Psoas muscle (tissue), 8 donors: ENCODE results near the gene BIRC7. TPM values are rescaled to one million over a fixed set of nuclear protein-coding genes. Genes with fewer than 3 reads are reported as not detected.

ENCODE experiments used
- ATAC-seq, 4 donors: fragments of 200-7000 bp; cut with Tn5 transposase; one replicate each; pipeline ENCODE4 v1.9.1; 2020; ENCODE audit warnings: moderate library complexity in 3 of 4, mild to moderate bottlenecking in 2 of 4
- DNase-seq, 2 donors: peaks; one replicate each; pipeline ENCODE4 v3.0.0-alpha.2; 2020
- H3K27ac ChIP-seq: fragments of 200-600 bp; one replicate; pipeline ENCODE4 v1.8.0; 2022
- H3K27me3 ChIP-seq, 3 donors: fragments of 200-600 bp in 1 of 3; one replicate each; pipeline versions ENCODE4 v1.6.1 to v1.8.0; 2013 to 2022; ENCODE audit warnings: low read length in 2 of 3, mild to moderate bottlenecking in 2 of 3, moderate library complexity in 1 of 3; ENCODE audit not compliant: insufficient read depth in 3 of 3
- H3K36me3 ChIP-seq, 2 donors: fragments of 200-600 bp in 1 of 2; one replicate each; pipeline versions ENCODE4 v1.6.1 to v1.8.0; 2013 to 2022; ENCODE audit warnings: low read depth in 1 of 2, mild to moderate bottlenecking in 1 of 2, moderate library complexity in 1 of 2; ENCODE audit not compliant: insufficient read depth in 1 of 2
- H3K4me1 ChIP-seq: fragments of 200-600 bp; one replicate; pipeline ENCODE4 v1.8.0; 2022
- H3K4me3 ChIP-seq: fragments of 200-600 bp; one replicate; pipeline ENCODE4 v1.8.0; 2022; ENCODE audit warnings: mild to moderate bottlenecking
- H3K9me3 ChIP-seq: fragments of 200-600 bp; one replicate; pipeline ENCODE4 v1.8.0; 2022
- CTCF ChIP-seq: fragments of 200-600 bp; IDR thresholded peaks from one replicate; pipeline ENCODE4 v1.8.0; 2022; ENCODE audit warnings: antibody characterized with exemption
- WGBS, 3 donors: extraction: QIAGEN DNeasy Blood & Tissue Kit; methylation state at CpG; one replicate each; pipeline versions ENCODE4 v1.1.6 to v1.1.7; 2013; 5-methylcytosine and 5-hydroxymethylcytosine counted together
- intact Hi-C, 2 donors: fragments of 100-400 bp; cut with DNase I; formaldehyde crosslinking; loops; one replicate each; pipeline versions ENCODE4 v1.11.0 to v1.14.2; 2022
- polyA plus RNA-seq, 3 donors: library from polyadenylated mRNA; stranded (reverse); fragments of 200-250 nt; gene quantifications; one replicate each; pipeline ENCODE4 v1.2.3, GENCODE V29; 2013
- total RNA-seq, 4 donors: library from RNA; stranded (reverse); fragmentation: NEBNext Ultra II Directional in 2 of 4; extraction: Animal tissue kit (Norgen Biotek cat#: 25700) in 2 of 4; gene quantifications; one replicate each; pipeline versions ENCODE4 v1.2.1 to v1.2.4, GENCODE V29; 2021 to 2023
- donor health status: healthy with polysubstance abuse.
- donor health status: DM: no; HTN: no; CAD: no; lungs with moderate emphysema.
- donor health status: Bipolar disorder and iron deficiency.
- donor health status: healthy.
- donor health status: DM: yes; HTN: yes; CAD: no.
- donor health status: DM: no; HTN: no; CAD: no.
- donor health status: DM: no; HTN: no; CAD: no.
- donor health status: DM: yes; HTN: yes; CAD: no.

The BIRC7 gene
- total and polyA plus RNA-seq, 7 donors, result 0.04 TPM; not detected in 6

DNA sequence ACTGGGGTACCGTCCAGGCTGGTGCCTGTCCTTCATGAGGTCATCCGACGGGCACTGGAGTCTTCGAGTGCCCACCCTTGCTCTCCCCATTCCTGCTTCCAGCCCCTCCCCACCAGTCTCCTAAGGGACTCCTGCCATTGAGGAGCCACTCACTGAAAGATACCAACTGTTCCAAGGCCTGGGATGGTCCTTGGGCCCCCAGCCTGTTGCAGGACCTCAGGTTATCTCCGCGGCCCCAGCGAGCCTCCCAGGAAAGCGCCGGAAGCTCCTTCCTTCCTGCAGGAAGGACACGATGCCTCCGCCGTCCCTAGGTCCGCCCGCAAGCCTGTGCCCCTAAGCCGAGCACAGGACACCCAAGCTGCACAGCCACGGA is 17.3 kb downstream of the BIRC7 start:
- H3K27me3 ChIP-seq, result peaks cover 0 to 78% (median 33%) of the 10 kb centered on the region in 3 donors
- intact Hi-C loops, result no loop called here
- DNase-seq (no peak), ATAC-seq (no peak)
- H3K4me3 ChIP-seq, result peak overlapping the region; percentile 44
- TF ChIP-seq CTCF, result no peak
- H3K9me3 ChIP-seq, result no peaks in the 10 kb centered on the region
- H3K27ac ChIP-seq, result no peak overlapping the region
- H3K36me3 ChIP-seq, result no peaks in the 10 kb centered on the region
- H3K4me1 ChIP-seq, result peaks cover 2% of the 10 kb centered on the region
- WGBS, 3 donors, result 7 to 14% (median 9%) methylated on average over 15 to 16 of the region's 16 CpGs

- no peak for DNase-seq
- H3K9me3 ChIP-seq, result no peaks in the 10 kb centered on the region
- intact Hi-C loops, result no loop called here
- H3K27me3 ChIP-seq, result peaks cover 0 to 73% (median 34%) of the 10 kb centered on the region in 3 donors
- H3K4me3 ChIP-seq, result peak overlapping the region; percentile 44
- TF ChIP-seq CTCF, result no peak
- no peaks in the 10 kb centered on the region for H3K36me3 ChIP-seq
- no peak overlapping the region for H3K27ac ChIP-seq
- WGBS, 3 donors, result 0 to 1% (median 1%) methylated on average over 48 to 88 of the region's 89 CpGs
- peaks cover 2% of the 10 kb centered on the region for H3K4me1 ChIP-seq
- ATAC-seq, result peak in 1 of 4 donors; percentile 21
These were observed 17.9 kb downstream of the BIRC7 start for GRCh38 chr20:63253438-63254231.

DNA sequence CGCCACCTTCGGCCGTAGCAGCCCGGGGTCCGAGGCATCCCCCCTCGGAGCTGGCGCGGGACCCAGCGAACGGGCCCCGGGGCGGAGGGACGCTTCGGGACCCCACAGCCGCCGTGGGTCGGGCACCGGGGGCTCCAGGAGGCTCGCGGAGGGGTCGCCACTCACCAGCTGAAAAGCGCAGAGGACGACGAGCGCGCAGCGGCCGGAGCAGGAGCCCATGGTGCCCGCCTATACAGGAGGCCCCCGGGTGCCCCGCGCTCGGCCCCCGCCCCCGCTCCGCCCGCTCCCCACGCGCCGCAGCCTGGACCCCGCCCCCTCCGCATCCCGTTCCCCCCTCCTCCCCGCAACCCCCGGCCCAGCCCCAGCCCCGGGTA is 18.5 kb downstream of the BIRC7 start, which contains the start of gene NKAIN4:
NKAIN4 (minus strand) TSS at position 232 of the 374 bp plus-strand sequence; CDS start at position 219, 13 bp downstream.
- peak within 1 kb of the TSS; percentile 44 for H3K4me3 ChIP-seq
- intact Hi-C loops, result no loop called here
- DNase-seq (no peak), ATAC-seq (no peak)
- 1 to 2% (median 1%) methylated on average over 22 to 46 of the region's 46 CpGs for WGBS, 3 donors
- peaks cover 0 to 70% (median 34%) of the 10 kb centered on the region in 3 donors for H3K27me3 ChIP-seq
- no peak within 1 kb of the TSS for H3K27ac ChIP-seq
- H3K9me3 ChIP-seq, result no peaks in the 10 kb centered on the region
- TF ChIP-seq CTCF, result no peak
- H3K4me1 ChIP-seq, result peaks cover 2% of the 10 kb centered on the region
- H3K36me3 ChIP-seq, result no peaks in the 10 kb centered on the region

- 7 to 14% (median 8%) methylated on average over 39 to 56 of the region's 56 CpGs for WGBS, 3 donors
- intact Hi-C loops, result no loop called here
- Histone ChIP-seq H3K27me3 (peaks cover 0 to 70% (median 34%) of the 10 kb centered on the region in 3 donors), H3K4me3 (no peak overlapping the region), H3K4me1 (peaks cover 2% of the 10 kb centered on the region), H3K36me3 (no peaks in the 10 kb centered on the region), H3K9me3 (no peaks in the 10 kb centered on the region), H3K27ac (no peak overlapping the region)
- ATAC-seq (no peak), DNase-seq (no peak)
- TF ChIP-seq CTCF, result no peak
These were observed 19.1 kb downstream of the BIRC7 start for GRCh38 chr20:63254606-63255384.
